Breast epithelium (tissue), 4 donors: Measurements from ENCODE around the gene PHETA2. TPM values are rescaled to one million over a fixed set of nuclear protein-coding genes. Genes with fewer than 3 reads are reported as not detected.

ENCODE experiments used
- DNase-seq, 2 donors: peaks; one replicate each; pipeline ENCODE4 v3.0.0-alpha.2; 2019; ENCODE audit warnings: low spot score in 2 of 2
- H3K27ac ChIP-seq, 2 donors: fragments of 200-600 bp; sonication (generic) in 1 of 2; one replicate each; pipeline ENCODE4 v1.5.1; 2016 to 2019; ENCODE audit warnings: mild to moderate bottlenecking in 1 of 2
- H3K27me3 ChIP-seq, 2 donors: fragments of 200-600 bp; sonication (generic) in 1 of 2; one replicate each; pipeline versions ENCODE4 v1.5.1 to v1.6.0; 2017 to 2019; ENCODE audit warnings: control low read depth in 1 of 2, mild to moderate bottlenecking in 1 of 2
- H3K36me3 ChIP-seq: fragments of 200-600 bp; one replicate; pipeline ENCODE4 v1.5.1; 2019
- H3K4me1 ChIP-seq, 2 donors: fragments of 200-600 bp; sonication (generic); one replicate each; pipeline ENCODE4 v1.5.1; 2016 to 2019; ENCODE audit warnings: control low read depth in 1 of 2
- H3K4me3 ChIP-seq, 3 donors: fragments of 200-600 bp; sonication (generic); 1 replicate in 2 of 3; 2 replicates in 1 of 3; pipeline ENCODE4 v1.5.1; 2016 to 2019; ENCODE audit warnings: mild to moderate bottlenecking in 3 of 3, moderate library complexity in 2 of 3
- H3K9me3 ChIP-seq, 2 donors: fragments of 200-600 bp; sonication (generic) in 1 of 2; one replicate each; pipeline ENCODE4 v1.5.1; 2016 to 2019; ENCODE audit warnings: control low read depth in 1 of 2
- CTCF ChIP-seq, 3 donors: fragments of 450-650 bp; IDR thresholded peaks; one replicate each; pipeline ENCODE4 v1.5.1; 2016 to 2017; ENCODE audit warnings: antibody characterized with exemption in 3 of 3, mild to moderate bottlenecking in 3 of 3, moderate library complexity in 3 of 3
- POLR2A ChIP-seq: fragments of 450-650 bp; IDR thresholded peaks from one replicate; pipeline ENCODE4 v1.6.1; 2016; ENCODE audit warnings: antibody characterized with exemption, mild to moderate bottlenecking, moderate library complexity
- POLR2AphosphoS5 ChIP-seq, 3 donors: sonication (generic); formaldehyde crosslinking; IDR thresholded peaks; one replicate each; pipeline ENCODE4 v1.6.1; 2017; ENCODE audit warnings: antibody characterized with exemption in 3 of 3
- intact Hi-C: fragments of 100-400 bp; cut with DNase I; formaldehyde crosslinking; loops from one replicate; pipeline ENCODE4 v1.15.1; 2023; ENCODE audit warnings: low total_unique reads
- total RNA-seq, 3 donors: library from RNA; depleted of rRNA; stranded (reverse); fragments of >200 nt; gene quantifications; one replicate each; pipeline ENCODE4 v1.1.0, GENCODE V29; 2016

The PHETA2 gene
- total RNA-seq, 3 donors from 2014 or later: 11.5 to 18.0 (median 11.6) TPM

- peaks cover 13 to 17% of the 10 kb centered on the region in 2 donors for H3K4me1 ChIP-seq
- H3K36me3 ChIP-seq: no peaks in the 10 kb centered on the region
- intact Hi-C loops: no loop called here
- H3K9me3 ChIP-seq: no peaks in the 10 kb centered on the region
- no peak for TF ChIP-seq POLR2AphosphoS5 (IDR thresholded peaks at IDR 0.05)
- peak in 1 of 3 donors; percentile 8 for TF ChIP-seq CTCF (IDR thresholded peaks at IDR 0.05)
- no peak for TF ChIP-seq POLR2A
- peak overlapping the region; percentile 70 to 86 (median 82) for H3K4me3 ChIP-seq
- no peaks in the 10 kb centered on the region for H3K27me3 ChIP-seq
- no peak for DNase-seq
- H3K27ac ChIP-seq: peak overlapping the region; percentile 88 to 96
Observed at GRCh38 chr22:42074846-42075676, 1.0 kb downstream of the PHETA2 start.

DNA sequence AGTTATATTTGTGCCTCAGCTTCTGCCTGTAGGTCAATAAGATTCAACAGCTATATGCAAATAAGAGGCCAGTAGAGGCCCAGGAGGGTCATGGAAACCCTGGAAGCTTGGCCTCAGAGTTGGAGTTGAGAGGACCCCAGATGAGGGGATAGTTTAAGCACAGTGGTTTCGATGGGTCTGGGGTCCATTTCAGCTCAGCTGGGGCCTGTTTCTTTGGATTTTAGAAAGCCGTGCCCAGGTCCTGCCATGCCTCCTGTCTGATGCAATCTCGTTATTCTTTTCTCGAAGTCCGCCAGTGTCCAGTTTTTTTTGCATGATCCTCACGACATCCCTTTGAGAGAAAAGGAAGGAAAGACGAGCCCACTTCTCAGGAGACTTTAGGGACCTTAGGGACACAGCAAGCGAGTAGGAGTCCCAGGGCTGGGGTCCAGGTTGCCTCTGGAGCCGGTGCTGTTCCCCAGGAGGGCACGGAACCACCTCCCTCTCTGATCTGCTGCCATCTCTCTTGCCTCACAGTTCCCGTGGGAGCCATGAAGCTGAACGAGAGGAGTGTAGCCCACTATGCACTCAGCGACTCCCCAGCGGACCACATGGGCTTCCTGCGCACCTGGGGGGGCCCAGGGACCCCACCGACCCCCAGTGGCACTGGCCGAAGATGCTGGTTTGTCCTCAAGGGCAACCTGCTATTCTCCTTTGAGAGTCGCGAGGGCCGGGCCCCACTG is 2.9 kb downstream of the PHETA2 start:
- H3K36me3 ChIP-seq: no peaks in the 10 kb centered on the region
- no peak overlapping the region for H3K4me3 ChIP-seq
- no peaks in the 10 kb centered on the region for H3K9me3 ChIP-seq
- H3K4me1 ChIP-seq: peaks cover 17% of the 10 kb centered on the region in 2 donors
- peak overlapping the region; percentile 99 to 100 for H3K27ac ChIP-seq
- intact Hi-C loops: no loop called here
- DNase-seq: no peak
- TF ChIP-seq POLR2A (no peak), POLR2AphosphoS5 (IDR thresholded peaks at IDR 0.05) (no peak), CTCF (IDR thresholded peaks at IDR 0.05) (no peak)
- no peaks in the 10 kb centered on the region for H3K27me3 ChIP-seq

GRCh38 chr22:42077486-42078125 is 3.6 kb downstream of the PHETA2 start:
- H3K27me3 ChIP-seq: no peaks in the 10 kb centered on the region
- peaks cover 17% of the 10 kb centered on the region in 2 donors for H3K4me1 ChIP-seq
- H3K27ac ChIP-seq: peak overlapping the region; percentile 99 to 100
- H3K4me3 ChIP-seq: no peak overlapping the region
- intact Hi-C loops: no loop called here
- H3K36me3 ChIP-seq: no peaks in the 10 kb centered on the region
- no peaks in the 10 kb centered on the region for H3K9me3 ChIP-seq
- DNase-seq: no peak
- TF ChIP-seq POLR2AphosphoS5 (IDR thresholded peaks at IDR 0.05) (no peak), POLR2A (no peak), CTCF (IDR thresholded peaks at IDR 0.05) (no peak)

DNA sequence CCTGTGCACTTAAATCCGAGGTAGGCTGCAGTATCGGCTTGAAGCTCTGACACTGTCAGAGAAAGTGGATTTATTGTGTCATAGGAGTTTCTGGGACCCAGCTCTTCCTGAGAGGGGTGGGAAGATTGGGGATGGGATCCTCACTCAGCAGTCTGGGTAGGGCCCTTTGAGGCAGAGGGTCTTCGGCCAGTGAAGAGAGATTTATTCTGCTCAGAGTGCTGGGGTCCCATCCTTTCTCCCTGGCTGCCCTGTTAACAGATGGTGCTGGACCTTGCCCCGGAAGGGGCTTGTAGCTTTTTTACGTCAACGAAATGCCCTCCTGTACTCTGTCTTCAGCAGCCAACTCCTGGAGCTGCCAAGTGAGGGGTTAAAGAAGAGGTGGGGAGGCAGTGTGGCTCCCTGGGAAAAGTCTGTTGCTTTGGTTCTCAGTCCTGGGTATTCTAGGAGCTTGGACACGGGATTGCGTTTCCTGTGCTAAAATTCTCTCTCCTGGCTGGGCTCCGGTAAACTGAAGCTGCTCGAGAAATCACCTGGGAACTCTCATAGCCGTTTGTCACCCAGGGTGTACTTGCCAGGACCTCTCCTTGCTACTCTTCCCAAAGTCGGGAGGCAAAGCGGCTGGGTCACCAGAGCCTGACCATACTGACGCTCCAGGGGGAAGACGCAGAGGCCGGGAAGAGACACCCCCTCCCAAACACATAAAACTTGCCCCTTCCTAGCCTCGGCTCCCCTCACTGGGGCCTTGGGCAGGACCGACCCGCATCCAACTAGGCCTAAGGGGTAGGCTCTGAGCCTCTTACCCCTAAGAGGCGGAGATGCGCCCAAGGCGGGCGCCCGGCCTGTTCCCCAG is 4.6 kb downstream of the PHETA2 start:
- DNase-seq: peak in 1 of 2 donors; percentile 50

More for the DNA sequence above, 4.6 kb downstream of the PHETA2 start:
- Histone ChIP-seq H3K27me3 (no peaks in the 10 kb centered on the region), H3K4me3 (peak overlapping the region; percentile 57 to 73 (median 63)), H3K4me1 (peaks cover 15 to 17% of the 10 kb centered on the region in 2 donors), H3K9me3 (no peaks in the 10 kb centered on the region), H3K36me3 (no peaks in the 10 kb centered on the region), H3K27ac (peak overlapping the region; percentile 99 to 100)
- intact Hi-C loops: no loop called here
- no peak for TF ChIP-seq CTCF (IDR thresholded peaks at IDR 0.05)
- TF ChIP-seq POLR2A: no peak
- TF ChIP-seq POLR2AphosphoS5 (IDR thresholded peaks at IDR 0.05): no peak
